ENCODE data around the gene RNF208.
"Not testable (repeated sequence)": the region's sequence is repeated elsewhere in the genome, so short reads cannot be mapped to it uniquely, and the experiment has no call there.

RNF208 gene, protein sequence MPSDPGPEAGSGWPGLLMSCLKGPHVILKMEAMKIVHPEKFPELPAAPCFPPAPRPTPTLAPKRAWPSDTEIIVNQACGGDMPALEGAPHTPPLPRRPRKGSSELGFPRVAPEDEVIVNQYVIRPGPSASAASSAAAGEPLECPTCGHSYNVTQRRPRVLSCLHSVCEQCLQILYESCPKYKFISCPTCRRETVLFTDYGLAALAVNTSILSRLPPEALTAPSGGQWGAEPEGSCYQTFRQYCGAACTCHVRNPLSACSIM

DNA sequence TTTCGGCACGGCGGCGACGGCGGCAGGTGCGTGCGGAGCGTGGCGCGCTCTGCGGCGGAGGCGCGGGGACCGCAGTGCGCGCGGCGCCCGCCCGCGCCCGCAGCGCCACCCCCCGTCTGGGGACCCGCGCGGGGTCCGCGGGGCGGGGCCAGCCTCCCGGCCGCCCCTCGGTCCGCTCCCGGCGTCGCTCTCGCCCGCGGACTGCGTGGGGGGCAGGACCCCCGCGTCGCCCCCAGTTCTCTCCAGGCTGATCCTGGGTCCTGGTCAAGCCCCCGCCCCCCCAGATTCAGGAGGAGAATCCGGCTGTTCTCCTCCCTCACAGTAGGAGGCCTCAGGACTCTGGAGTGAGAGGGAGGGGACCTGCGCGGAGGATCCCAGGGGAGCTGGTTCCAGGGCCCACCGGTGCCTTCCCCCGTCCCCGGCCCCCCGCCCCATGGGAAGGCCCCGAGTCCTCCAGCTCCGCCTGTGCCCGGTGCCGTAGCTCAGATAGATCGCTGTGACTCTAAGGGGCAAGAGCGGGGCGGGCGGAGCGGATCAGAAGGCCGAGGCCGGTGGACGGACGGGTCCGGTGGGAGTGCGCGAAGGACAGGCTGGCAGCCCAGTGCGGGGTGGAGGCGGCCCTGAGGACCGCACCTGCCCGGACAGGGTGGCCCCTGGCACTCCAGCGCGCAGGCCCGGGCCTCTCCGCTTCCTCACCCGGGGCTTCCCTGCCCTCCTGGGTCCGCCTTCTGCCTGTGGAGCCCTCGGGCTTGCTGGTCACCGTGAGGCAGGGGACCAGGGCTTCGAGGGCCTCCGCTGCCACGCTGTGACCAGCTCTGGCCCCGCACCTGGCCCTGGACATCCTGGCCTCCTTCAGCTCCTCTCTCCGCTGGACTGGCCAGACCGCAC lies at the start of gene RNF208:
Gene RNF208 (minus strand): TSS at position 51 of the 888 bp plus-strand sequence. CDS start 1,028 bp downstream, outside the sequence.
- DNase-seq = no peak

DNA sequence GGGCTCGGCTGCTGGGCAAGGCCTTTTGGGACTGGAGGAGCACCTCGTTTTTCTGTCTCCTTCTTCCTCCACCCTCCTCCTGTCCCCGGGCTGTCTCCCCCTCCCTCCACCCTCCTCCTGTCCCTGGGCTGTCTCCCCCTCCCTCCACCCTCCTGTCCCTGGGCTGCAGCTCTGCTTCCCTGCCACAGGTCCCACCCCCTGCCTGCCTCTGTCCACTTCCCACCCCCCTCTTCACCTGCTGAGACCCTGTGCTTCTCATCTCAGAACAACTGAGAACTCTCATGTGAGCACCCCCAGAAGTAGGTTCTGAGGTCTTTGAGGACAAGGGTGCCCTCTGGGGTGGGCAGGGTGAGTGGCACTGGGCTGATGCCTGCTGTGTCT lies 49.6 kb upstream of the RNF208 start:
- DNase-seq = no peak

DNA sequence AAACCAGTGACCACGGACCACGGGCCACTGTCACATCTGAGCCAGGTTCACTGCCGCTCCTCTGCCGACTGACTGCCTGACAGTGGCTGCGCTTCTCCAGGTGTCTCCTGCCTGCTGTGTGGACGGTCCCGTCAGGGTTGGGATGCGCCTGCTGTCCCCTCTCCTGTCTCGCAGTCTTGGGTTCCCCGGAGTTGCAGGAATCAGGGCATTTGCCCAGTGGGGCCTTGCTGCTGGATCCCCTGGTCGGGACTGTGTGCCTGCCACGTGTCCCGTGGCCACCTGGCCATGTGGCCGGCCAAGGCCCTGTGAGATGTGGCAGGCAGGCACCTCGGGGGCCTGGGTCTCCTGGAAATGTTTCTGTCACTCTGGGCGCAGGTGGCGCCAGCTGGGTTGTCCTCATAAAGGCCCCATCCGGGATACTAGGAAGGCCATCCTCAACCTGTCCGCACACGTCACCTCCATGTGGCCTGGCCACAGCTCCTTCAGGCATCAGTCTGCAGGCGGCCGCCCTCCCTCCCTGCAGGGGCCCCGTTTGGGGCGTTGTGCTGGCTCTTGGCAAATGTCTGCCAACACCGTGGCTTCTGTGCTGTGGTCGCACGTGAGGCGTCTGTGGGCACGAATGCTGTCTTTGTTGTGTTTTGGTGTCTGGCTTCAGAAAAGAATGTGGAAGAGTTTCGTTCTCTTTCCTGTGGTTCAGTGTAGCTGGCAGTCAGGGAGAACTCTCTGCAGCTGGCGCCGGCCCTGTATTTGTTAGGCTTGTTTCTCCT lies 49.1 kb upstream of the RNF208 start:
- DNase-seq = no peak

DNA sequence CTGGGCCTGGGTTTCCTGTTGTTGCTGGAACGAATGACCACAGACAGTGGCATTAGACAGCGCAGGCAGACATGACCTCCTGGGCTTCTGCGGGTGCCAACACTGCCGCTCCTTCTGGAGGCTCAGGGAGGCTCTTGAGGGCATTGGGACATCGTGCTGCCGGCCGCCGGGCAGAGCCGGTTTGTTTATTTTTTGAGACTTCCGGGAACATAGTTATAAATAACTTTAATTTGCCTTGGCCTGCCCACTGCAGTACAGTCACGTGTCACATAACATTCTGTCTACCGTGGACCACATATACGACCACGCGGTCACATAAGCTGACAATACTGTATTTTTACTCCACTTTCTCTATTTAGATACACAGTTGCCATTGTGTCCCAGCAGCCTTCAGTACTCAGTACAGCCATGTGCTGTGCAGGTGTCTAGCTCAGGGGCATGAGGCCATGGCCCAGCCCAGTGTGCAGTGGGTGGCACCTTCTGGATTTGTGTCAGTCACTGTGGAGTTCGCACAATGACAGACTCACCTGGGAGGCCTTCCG lies 47.3 kb upstream of the RNF208 start:
- DNase-seq = no peak

DNA sequence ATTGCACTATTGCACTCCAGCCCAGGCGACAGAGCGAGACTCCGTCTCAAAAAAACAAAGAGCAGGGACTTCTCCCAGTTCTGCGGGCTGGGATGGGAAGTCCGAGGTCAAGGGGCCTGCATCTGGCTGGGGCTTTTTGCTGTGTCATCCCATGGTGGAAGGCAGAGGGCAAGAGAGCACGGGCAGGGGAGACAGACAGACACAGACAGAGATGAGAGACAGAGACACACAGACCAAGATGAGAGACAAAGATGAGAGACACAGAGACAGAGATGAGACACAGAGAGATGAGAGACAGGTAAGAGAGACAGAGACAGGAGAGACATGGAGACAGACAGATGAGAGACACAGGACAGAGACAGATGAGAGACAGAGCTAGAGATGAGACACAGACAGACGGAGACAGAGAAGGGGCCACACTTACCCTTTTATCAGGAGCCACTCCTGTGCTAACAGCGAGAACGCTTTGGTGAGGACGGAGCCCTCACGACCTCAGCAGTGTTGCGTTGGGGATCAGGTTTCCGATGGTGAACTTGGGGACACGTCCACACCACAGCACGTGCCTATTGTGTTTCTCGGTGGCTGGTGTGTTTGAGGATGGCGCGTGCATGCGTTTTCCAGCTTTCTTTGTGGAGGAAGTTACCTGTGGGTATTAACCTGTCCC lies 46.6 kb upstream of the RNF208 start:
- DNase-seq = no peak

DNA sequence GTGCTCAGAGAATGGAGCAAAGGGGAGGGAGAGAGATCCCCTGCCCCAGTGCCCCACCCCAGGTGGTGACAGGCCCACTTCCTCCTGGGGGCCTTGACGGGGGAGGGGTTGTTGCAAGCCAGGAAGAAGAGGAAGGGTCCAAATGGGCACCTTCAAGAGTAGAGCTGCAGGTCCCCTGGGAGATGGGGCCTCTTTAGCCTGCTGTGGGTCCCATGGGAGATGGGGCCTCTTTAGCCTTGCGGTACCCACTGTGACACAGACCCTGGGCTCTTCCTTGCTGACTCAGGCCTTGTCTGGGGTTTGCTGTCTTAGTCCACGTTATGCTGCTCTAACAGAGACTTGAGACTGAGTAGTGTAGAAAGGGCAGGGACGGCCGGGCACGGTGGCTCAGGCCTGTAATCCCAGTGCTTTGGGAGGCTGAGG lies 45.9 kb upstream of the RNF208 start:
- DNase-seq = no peak

DNA sequence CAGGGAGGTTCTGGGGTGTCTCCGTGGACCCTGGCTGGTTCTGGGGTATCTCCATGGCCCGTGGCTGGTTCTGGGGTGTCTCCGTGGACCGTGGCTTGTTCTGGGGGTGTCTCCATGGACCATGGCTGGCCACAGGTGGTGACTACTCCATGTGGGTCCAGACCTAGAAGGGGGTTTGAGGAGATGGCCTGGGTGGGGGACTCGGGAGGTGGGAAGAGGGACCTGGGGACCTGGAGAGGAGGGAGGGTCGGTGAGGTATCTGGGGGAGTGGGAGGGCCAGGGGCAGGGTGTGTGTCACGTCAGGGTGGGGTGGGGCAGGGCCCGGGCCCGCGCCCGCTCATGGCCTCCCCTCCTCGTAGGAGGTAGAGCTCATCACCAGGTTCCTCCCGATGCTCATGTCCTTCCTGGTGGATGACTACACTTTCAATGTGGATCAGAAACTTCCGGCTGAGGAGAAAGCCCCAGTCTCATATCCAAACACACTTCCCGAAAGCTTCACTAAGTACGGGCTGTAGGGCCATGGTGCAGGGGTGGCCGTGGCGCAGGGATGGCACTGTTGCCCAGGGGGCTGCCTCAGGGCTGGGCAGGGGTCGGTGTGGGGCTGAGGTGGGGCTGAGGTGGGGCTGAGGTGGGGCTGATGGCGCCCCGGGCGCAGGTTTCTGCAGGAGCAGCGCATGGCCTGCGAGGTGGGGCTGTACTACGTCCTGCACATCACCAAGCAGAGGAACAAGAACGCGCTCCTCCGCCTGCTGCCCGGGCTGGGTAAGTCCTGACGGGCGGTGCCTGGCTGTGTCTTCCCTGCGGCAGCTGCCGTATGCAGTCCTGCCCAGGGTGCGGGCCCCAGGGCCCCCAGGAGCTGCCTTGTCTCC lies 44.8 kb upstream of the RNF208 start:
- DNase-seq = no peak

DNA sequence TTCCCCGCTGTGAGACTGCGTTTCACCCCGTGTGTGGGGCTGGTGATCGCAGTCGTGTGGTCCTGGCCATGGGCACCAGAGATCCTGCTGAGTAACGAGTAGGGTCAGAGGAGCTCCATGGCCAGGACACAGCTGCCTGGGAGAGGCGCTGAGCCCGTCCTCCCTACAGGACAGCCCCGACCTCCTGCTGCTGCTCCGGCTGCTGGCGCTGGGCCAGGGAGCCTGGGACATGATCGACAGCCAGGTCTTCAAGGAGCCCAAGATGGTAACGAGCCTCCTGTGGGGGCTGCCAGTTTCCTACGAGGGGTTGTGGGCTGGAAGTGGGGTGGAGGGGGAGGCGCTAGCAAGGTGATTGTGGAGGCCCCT lies 44.1 kb upstream of the RNF208 start:
- DNase-seq = no peak

DNA sequence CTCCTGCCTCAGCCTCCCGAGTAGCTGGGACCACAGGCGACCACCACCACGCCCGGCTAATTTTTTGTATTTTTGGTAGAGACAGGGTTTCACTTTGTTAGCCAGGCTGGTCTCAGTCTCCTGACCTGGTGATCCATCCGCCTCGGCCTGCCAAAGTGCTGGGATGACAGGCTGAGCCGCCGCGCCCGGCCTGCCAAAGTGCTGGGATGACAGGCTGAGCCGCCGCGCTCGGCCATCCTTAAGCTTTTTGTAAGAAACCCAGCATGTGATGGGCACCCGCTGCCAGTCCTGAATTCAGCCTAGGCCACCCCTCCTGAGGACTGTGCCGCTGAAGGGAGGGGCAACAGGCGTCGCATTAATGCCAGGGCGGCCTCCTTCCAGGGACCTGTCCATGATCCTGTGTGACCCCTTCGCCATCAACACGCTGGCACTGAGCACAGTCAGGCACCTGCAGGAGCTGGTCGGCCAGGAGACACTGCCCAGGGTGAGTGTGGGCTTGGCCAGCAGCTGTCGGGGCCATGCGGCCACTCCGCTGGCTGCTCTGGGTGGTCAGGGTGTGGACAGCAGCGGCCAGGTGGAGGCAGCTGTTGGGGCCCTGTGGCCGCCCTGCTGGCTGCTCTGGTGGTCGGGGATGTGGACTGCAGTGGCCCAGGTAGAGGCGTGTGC lies 43.6 kb upstream of the RNF208 start:
- DNase-seq = no peak

DNA sequence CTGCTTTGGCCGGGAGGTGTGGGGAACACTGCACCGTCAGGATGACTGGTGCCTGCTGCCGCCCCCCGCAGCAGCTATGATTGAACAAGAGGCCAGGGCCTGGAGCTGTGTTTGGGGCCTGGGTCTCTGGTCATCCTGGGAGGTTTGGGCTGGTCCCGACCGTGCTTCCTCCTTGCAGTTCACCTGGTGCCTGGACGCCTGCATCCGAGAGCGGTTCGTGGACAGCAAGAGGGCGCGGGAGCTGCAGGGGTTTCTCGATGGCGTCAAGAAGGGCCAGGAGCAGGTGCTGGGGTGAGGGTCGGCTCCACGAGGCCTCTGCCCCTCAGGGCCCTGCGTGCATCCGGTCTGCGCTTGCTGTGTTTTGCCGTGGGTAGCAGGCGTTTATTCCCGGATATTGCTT lies 42.0 kb upstream of the RNF208 start:
- DNase-seq = no peak

DNA sequence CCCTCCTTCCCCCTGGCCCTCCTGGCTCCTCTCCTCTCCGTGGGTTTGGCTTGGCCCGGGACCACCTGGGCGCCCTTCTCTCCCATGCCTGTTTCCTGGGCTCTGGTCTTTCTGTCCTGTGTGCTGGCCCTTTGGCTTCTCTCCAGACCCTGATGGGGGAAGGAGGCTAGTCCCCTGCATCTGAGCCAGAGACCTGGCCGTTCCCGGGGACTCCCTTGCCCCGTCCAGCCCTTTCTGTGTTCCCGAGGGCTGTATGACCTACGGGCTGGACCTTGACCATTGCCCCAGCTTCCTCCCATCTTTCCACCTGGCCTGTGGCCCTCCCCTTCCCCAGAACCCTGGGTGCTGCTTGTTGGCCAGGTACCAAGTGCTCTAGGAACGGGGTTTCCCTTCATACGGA lies 41.5 kb upstream of the RNF208 start:
- no peak for DNase-seq

DNA sequence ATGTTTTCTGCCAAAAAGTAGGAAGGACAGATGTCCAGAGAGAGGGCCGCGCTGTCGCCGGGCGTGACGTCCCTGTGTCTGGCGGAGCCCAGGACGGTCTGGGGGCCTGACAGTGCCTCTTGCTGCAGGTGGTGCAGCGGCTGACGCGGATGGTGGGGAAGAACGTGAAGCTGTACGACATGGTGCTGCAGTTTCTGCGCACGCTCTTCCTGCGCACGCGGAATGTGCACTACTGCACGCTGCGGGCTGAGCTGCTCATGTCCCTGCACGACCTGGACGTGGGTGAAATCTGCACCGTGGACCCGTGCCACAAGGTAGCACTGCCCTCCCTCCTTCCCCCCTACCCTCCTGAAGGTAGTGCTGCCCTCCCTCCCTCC lies 40.9 kb upstream of the RNF208 start:
- no peak for DNase-seq

DNA sequence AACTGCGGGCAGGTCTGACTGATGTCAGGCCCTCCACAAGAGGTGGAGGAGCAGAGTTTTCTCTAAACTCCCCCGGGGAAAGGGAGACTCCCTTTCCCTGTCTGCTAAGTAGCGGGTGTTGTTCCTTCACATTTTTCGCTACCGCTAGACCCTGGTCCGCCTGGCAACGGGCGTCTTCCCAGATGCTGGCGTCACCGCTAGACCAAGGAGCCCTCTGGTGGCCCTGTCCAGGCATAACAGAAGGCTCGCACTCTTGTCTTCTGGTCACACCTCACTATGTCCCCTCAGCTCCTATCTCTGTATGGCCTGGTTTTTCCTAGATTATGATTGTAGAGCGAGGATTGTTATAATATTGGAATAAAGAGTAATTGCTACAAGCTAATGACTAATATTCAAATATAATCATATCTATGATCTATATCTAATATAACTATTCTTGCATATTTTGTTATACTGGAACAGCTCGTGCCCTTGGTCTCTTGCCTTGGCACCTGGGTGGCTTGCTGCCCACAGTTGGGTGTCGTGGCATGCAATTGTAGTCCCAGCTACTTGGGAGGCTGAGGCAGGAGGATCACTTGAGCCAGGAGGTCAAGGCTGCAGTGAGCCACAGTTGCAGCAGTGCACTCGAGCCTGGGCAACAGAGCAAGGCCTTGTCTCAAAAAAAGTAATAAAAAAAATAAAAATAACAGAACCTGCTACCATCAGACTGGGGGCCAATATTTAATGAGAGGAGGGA lies 40.3 kb upstream of the RNF208 start:
- DNase-seq = not testable (repeated sequence)

DNA sequence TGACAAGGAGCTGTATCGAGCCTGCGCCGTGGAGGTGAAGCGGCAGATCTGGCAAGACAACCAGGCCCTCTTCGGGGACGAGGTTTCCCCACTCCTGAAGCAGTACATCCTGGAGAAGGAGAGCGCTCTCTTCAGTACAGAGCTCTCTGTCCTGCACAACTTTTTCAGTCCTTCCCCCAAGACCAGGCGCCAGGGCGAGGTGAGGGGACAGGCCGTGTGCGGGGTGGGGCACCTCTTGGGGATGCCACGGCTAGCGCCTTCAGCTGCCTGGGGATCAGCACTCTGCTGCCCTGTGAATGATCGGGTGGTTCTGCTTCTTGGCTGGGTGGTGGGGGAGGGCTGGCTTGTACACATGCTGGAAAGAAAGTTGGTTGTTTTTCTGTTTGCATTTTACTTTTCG lies 34.8 kb upstream of the RNF208 start:
- DNase-seq = no peak

DNA sequence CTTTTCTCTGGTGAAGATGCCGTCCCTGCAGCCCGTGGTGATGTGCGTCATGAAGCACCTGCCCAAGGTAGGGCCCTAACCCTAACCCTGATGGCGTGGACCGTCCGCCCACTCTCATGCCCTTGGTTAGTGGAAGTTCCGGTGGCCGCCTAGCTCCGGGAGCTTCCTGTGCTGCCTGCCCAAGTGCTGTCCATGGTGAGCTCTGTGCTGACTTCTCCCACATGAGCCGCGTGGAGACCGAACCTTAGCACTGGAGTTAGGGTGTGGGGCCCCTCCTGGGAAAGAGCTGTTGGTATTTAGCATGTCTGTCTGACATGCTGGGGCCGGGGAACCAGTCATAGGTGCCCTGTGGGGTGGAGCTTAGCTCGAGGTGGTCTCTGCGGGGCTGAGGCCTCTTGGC lies 34.3 kb upstream of the RNF208 start:
- no peak for DNase-seq

DNA sequence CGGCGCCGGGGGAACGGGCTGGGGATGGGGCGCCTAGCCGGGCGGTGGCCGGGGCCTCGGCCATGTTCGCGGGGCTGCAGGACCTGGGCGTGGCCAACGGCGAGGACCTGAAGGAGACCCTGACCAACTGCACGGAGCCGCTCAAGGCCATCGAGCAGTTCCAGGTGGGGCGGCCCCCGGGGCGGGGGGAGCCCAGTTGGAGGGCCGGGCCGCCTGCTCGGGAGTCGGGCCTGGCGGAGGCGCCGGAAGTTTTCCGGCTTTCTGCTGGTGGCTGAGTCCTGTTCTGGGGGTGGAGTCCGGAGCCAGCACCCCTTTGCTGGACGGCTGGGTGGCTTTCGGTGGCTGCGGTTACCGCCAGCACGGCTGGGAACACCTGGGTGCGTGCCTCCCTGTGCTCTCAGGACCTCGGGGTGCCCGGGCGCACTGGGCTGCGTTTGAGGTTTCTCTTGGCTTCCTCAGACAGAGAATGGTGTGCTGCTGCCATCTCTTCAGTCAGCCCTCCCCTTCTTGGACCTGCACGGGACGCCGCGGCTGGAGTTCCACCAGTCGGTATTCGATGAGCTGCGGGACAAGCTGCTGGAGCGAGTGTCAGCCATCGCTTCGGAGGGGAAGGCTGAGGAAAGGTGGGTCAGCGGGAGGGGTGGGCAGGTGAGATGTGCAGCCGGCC lies 33.5 kb upstream of the RNF208 start:
- peak in 1 of 2 experiments; percentile 34 for DNase-seq

DNA sequence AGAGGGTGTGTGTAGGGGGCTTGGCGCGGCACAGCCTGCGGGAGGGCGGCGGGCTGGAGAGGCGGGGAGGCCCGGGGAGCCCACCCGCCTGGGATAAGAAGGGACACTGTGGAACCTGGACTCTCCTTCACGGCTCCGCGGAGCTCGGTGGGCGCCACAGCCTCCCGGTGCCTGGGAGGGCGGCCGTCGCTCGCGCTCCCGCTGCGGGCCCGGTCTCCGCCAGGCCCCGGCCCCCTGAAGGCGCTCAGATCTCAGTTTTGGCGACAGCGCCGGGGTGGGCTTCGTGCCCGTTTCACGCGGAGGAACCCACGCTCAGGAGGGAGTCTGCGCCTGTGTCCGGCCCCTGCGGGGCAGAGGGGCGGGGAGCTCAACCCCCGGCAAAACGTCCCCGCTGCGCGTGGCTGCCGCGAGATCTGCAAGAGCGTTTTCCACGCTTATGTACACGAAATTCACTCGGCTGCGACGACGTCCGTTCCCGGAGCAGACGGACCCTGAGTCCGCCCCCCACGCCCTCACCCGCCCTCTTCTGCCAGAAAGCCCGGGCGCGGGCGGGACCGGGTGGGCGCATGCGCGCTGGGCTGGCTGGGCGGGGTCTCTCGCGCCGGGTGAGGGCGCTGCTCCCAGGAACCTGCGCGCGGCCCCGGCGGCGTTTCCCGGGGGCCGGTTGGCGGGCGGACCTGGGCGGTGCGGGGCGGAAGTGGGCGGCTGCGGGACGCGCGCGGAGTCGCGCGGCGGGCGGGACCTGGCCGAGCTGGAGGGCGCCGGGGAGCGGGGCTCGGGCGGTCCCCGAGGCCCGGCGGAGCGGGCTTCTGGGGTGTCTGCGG lies 32.8 kb upstream of the RNF208 start, which contains the start of gene NELFB:
Gene NELFB (plus strand): TSS at position 704 of the 824 bp plus-strand sequence.
- peak; percentile 29 to 80 for DNase-seq

DNA sequence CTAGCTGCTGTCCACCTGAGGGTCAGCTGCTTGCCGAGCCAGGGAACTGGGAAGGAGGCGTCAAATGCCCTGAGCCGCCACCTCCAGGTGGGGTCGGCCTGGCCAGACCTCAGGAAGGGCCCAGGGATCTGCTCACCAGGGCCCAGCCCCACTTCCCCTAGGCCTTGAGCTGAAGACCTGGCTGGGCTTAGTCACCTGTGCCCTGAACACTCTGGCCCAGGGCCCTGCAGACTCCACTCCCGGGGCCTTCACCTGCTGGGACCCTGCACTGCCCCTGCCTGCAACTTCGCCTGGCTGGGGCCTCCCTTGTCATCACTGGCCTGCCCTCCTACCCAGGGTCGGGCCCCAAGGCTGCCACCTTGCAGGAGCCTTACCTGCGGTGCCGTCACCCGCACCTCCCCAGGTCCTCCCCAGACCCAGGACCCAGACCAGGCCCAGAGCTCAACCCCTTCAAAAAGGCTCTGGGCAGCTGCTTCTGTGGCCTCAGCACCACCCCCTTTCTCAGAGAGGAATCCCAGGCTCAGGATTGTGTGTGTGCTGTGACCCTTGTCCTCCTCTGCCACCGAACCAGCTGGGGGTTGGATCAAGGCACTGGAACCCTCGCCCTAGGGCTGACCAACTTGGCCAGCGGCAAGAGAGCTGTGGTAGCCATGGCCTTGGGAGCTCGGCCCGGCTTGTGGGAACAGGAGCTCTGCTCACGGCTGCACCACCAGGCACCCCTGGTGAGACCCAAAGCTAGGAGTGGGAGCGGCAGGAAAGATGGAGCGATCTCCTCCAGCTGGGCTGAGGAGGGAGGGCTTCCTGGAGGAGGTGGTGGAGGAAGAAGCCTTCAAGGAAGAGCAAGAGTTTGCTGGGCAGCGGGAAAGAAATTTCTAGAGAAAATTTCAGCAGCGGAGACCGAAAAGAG lies 31.9 kb upstream of the RNF208 start:
- DNase-seq = no peak

Data from NCI-H446 (cell line).